SJCRH30 (cell line): ENCODE results near the gene FSCN2. TPM values are rescaled to one million over a fixed set of nuclear protein-coding genes. Genes with fewer than 3 reads are reported as not detected.
"Not testable (repeated sequence)": the region's sequence is repeated elsewhere in the genome, so short reads cannot be mapped to it uniquely, and the experiment has no call there.

Experiments used
- DNase-seq, 2 experiments: peaks; one replicate each; pipeline ENCODE4 v3.0.0-alpha.2; 2015 to 2020
- H3K27ac ChIP-seq: fragments of 250-450 bp; sonication (Bioruptor Pico); 2 replicates; pipeline ENCODE4 v1.5.1; 2020; ENCODE audit warnings: mild to moderate bottlenecking, moderate library complexity
- H3K27me3 ChIP-seq: fragments of 250-450 bp; sonication (Bioruptor Pico); 2 replicates; pipeline ENCODE4 v1.5.1; 2020; ENCODE audit warnings: mild to moderate bottlenecking, moderate library complexity
- H3K36me3 ChIP-seq: fragments of 250-450 bp; sonication (Bioruptor Pico); 2 replicates; pipeline ENCODE4 v1.5.1; 2020; ENCODE audit warnings: mild to moderate bottlenecking, moderate library complexity
- H3K4me1 ChIP-seq: fragments of 250-450 bp; sonication (Bioruptor Pico); 2 replicates; pipeline ENCODE4 v1.5.1; 2020; ENCODE audit warnings: mild to moderate bottlenecking, moderate library complexity
- H3K4me3 ChIP-seq: fragments of 250-450 bp; sonication (Bioruptor Pico); 2 replicates; pipeline ENCODE4 v1.5.1; 2020; ENCODE audit warnings: mild to moderate bottlenecking, moderate library complexity
- H3K9me3 ChIP-seq: fragments of 250-450 bp; sonication (Bioruptor Pico); replicated peaks from 2 replicates; pipeline ENCODE4 v1.5.1; 2020; ENCODE audit warnings: mild to moderate bottlenecking, moderate library complexity
- total RNA-seq: library from RNA; depleted of rRNA; stranded (reverse); fragments of >200 nt; shearing (Covaris generic); gene quantifications from 2 replicates; pipeline ENCODE4 v1.2.3, GENCODE V29; 2014

Gene FSCN2
- total RNA-seq, 1 experiment from 2014 or later = 0.61 TPM

GRCh38 chr17:81524039-81524864 lies 3.9 kb upstream of the FSCN2 start:
- no peaks in the 10 kb centered on the region for H3K9me3 ChIP-seq
- no peak overlapping the region for H3K4me3 ChIP-seq
- H3K4me1 ChIP-seq = peaks cover 23% of the 10 kb centered on the region
- H3K27ac ChIP-seq = no peak overlapping the region
- DNase-seq = no peak
- H3K27me3 ChIP-seq = peaks cover 55% of the 10 kb centered on the region
- no peaks in the 10 kb centered on the region for H3K36me3 ChIP-seq

- H3K4me1 ChIP-seq = peaks cover 23% of the 10 kb centered on the region
- DNase-seq = no peak
- no peak overlapping the region for H3K27ac ChIP-seq
- H3K9me3 ChIP-seq = no peaks in the 10 kb centered on the region
- H3K4me3 ChIP-seq = no peak overlapping the region
- H3K27me3 ChIP-seq = peaks cover 58% of the 10 kb centered on the region
- H3K36me3 ChIP-seq = no peaks in the 10 kb centered on the region
Measured at GRCh38 chr17:81524865-81525159, 3.4 kb upstream of the FSCN2 start.

GRCh38 chr17:81526662-81527571 lies 1.3 kb upstream of the FSCN2 start:
- no peak overlapping the region for H3K27ac ChIP-seq
- H3K27me3 ChIP-seq = peaks cover 58% of the 10 kb centered on the region
- peaks cover 23% of the 10 kb centered on the region for H3K4me1 ChIP-seq
- no peak for DNase-seq
- no peaks in the 10 kb centered on the region for H3K36me3 ChIP-seq
- H3K9me3 ChIP-seq = no peaks in the 10 kb centered on the region
- no peak overlapping the region for H3K4me3 ChIP-seq

- DNase-seq = no peak
- Histone ChIP-seq H3K4me1 (peaks cover 25% of the 10 kb centered on the region), H3K36me3 (no peaks in the 10 kb centered on the region), H3K27me3 (peaks cover 57% of the 10 kb centered on the region), H3K4me3 (no peak overlapping the region; the same call in 1 of the 2 replicates), H3K27ac (no peak overlapping the region), H3K9me3 (no peaks in the 10 kb centered on the region)
Measured at GRCh38 chr17:81528384-81528650, 140 bp downstream of the FSCN2 start.

- DNase-seq = peak; percentile 60 to 70
- Histone ChIP-seq H3K9me3 (no peaks in the 10 kb centered on the region), H3K36me3 (no peaks in the 10 kb centered on the region), H3K27ac (no peak overlapping the region), H3K4me3 (no peak overlapping the region; the same call in 1 of the 2 replicates), H3K4me1 (peaks cover 30% of the 10 kb centered on the region), H3K27me3 (peaks cover 53% of the 10 kb centered on the region)
Measured at GRCh38 chr17:81528651-81529436, 667 bp downstream of the FSCN2 start.

- Histone ChIP-seq H3K4me3 (no peak overlapping the region), H3K9me3 (no peaks in the 10 kb centered on the region), H3K4me1 (peaks cover 36% of the 10 kb centered on the region), H3K27ac (no peak overlapping the region), H3K27me3 (peaks cover 49% of the 10 kb centered on the region), H3K36me3 (no peaks in the 10 kb centered on the region)
- no peak for DNase-seq
Measured at GRCh38 chr17:81529437-81529803, 1.2 kb downstream of the FSCN2 start.

GRCh38 chr17:81531013-81531412 lies 2.8 kb downstream of the FSCN2 start:
- H3K4me3 ChIP-seq, H3K27ac ChIP-seq, H3K36me3 ChIP-seq, DNase-seq, H3K9me3 ChIP-seq: not testable (repeated sequence)
- peaks cover 36% of the 10 kb centered on the region for H3K27me3 ChIP-seq
- peaks cover 40% of the 10 kb centered on the region for H3K4me1 ChIP-seq

GRCh38 chr17:81531998-81532404 lies 3.8 kb downstream of the FSCN2 start:
- DNase-seq, H3K9me3 ChIP-seq, H3K27ac ChIP-seq, H3K36me3 ChIP-seq, H3K4me3 ChIP-seq: not testable (repeated sequence)
- peaks cover 40% of the 10 kb centered on the region for H3K4me1 ChIP-seq
- H3K27me3 ChIP-seq = peaks cover 26% of the 10 kb centered on the region

GRCh38 chr17:81532490-81533287 lies 4.5 kb downstream of the FSCN2 start:
- no peak overlapping the region for H3K27ac ChIP-seq

GRCh38 chr17:81533339-81534141 lies 5.4 kb downstream of the FSCN2 start:
- H3K36me3 ChIP-seq = no peaks in the 10 kb centered on the region
- DNase-seq = peak in 1 of 2 experiments; percentile 53
- H3K27ac ChIP-seq = no peak overlapping the region
- no peaks in the 10 kb centered on the region for H3K9me3 ChIP-seq
- no peak overlapping the region for H3K4me3 ChIP-seq
- peaks cover 40% of the 10 kb centered on the region for H3K4me1 ChIP-seq
- H3K27me3 ChIP-seq = peaks cover 11% of the 10 kb centered on the region

More at GRCh38 chr17:81532490-81533287, 4.5 kb downstream of the FSCN2 start:
- no peaks in the 10 kb centered on the region for H3K9me3 ChIP-seq
- H3K4me3 ChIP-seq = no peak overlapping the region
- DNase-seq = no peak
- peaks cover 19% of the 10 kb centered on the region for H3K27me3 ChIP-seq
- H3K36me3 ChIP-seq = no peaks in the 10 kb centered on the region
- H3K4me1 ChIP-seq = peaks cover 40% of the 10 kb centered on the region

- Histone ChIP-seq H3K9me3 (no peaks in the 10 kb centered on the region), H3K4me1 (peaks cover 42% of the 10 kb centered on the region), H3K27me3 (peaks cover 2% of the 10 kb centered on the region), H3K27ac (no peak overlapping the region), H3K36me3 (no peaks in the 10 kb centered on the region), H3K4me3 (no peak overlapping the region)
- peak; percentile 66 to 79 for DNase-seq
Measured at GRCh38 chr17:81534157-81535006, 6.2 kb downstream of the FSCN2 start.

GRCh38 chr17:81535007-81535328 lies 6.8 kb downstream of the FSCN2 start:
- Histone ChIP-seq H3K4me3 (no peak overlapping the region), H3K36me3 (0 out of 2 replicates have a peak, but pooled peaks cover 4% of the 10 kb centered on the region), H3K27ac (no peak overlapping the region), H3K27me3 (no peaks in the 10 kb centered on the region), H3K4me1 (peaks cover 46% of the 10 kb centered on the region), H3K9me3 (no peaks in the 10 kb centered on the region)
- DNase-seq = no peak
